HepG2 (cell line): ENCODE data around the gene EFNA3. TPM values are rescaled to one million over a fixed set of nuclear protein-coding genes. Genes with fewer than 3 reads are reported as not detected.

Experiments
- ATAC-seq: fragments of 200-7000 bp; cut with Tn5 transposase; 3 replicates; pipeline ENCODE4 v1.9.1; 2020; ENCODE audit warnings: mild to moderate bottlenecking, moderate library complexity
- BruUV-seq: library from RNA; stranded (reverse); fragments of 400-500 nt; replicated peaks from 2 replicates; lab custom pipeline; 2021; lab: Mats Ljungman, UMichigan
- CTCF ChIA-PET: fragments of 300-600 bp; formaldehyde crosslinking; extraction: SDS; loops from one replicate; lab custom pipeline; 2021; ENCODE audit warnings: low total read pairs, inconsistent platforms, low intra/inter-chr PET ratio; lab: Yijun Ruan, JAX
- POLR2A ChIA-PET: fragments of 350-600 bp; sonication (Branson Sonifier 250); formaldehyde crosslinking; loops from one replicate; lab custom pipeline; 2020; ENCODE audit warnings: antibody characterized with exemption, inconsistent platforms; lab: Yijun Ruan, JAX
- DNase-seq: peaks from one replicate; pipeline ENCODE4 v3.0.0-alpha.2; 2015; ENCODE audit warnings: low spot score
- FAIRE-seq: peaks from 3 replicates; lab custom pipeline; 2011; peaks lifted over from hg19 to GRCh38; lab: Jason Lieb, UNC
- H2AFZ ChIP-seq: one replicate; pipeline ENCODE4 v1.6.1; 2011; ENCODE audit warnings: low read length, inconsistent platforms
- H3K27ac ChIP-seq: fragments of 300-600 bp; 3 replicates; pipeline ENCODE4 v1.8.0; 2011; ENCODE audit warnings: mixed run types, mild to moderate bottlenecking, mixed read lengths, low read length, inconsistent platforms; ENCODE audit not compliant: insufficient read depth; ENCODE audit errors: extremely low read length
- H3K27me3 ChIP-seq, 2 experiments: fragments of 200-600 bp in 1 of 2; 2 replicates in 1 of 2; 3 replicates in 1 of 2; pipeline versions ENCODE4 v1.6.0 to v1.8.0; 2011; ENCODE audit warnings: low read length in 2 of 2, mild to moderate bottlenecking in 2 of 2, moderate library complexity in 2 of 2, inconsistent platforms in 1 of 2; ENCODE audit not compliant: insufficient read depth in 2 of 2, control insufficient read depth in 1 of 2
- H3K36me3 ChIP-seq, 2 experiments: fragments of 200-600 bp in 1 of 2; replicated peaks in 1 of 2; 2 replicates in 1 of 2; 3 replicates in 1 of 2; pipeline versions ENCODE4 v1.5.1 to v1.8.0; 2011; ENCODE audit warnings: low read length in 2 of 2, inconsistent platforms in 1 of 2; ENCODE audit not compliant: insufficient read depth in 2 of 2, control insufficient read depth in 1 of 2
- H3K4me1 ChIP-seq: 2 replicates; pipeline ENCODE4 v1.5.1; 2012; ENCODE audit warnings: low read length, inconsistent platforms; ENCODE audit not compliant: insufficient read depth
- H3K4me2 ChIP-seq: 2 replicates; pipeline ENCODE4 v1.6.0; 2011; ENCODE audit warnings: low read depth, low read length, inconsistent platforms
- H3K4me3 ChIP-seq, 3 experiments: fragments of 200-600 bp in 1 of 3; sonication (generic), shearing (Covaris generic) in 1 of 3; replicated peaks in 1 of 3; 2 replicates each; pipeline ENCODE4 v1.5.1; 2011 to 2016; ENCODE audit warnings: low read length in 3 of 3, inconsistent platforms in 2 of 3, low read depth in 2 of 3, mild to moderate bottlenecking in 2 of 3, control low read depth in 1 of 3, mixed read lengths in 1 of 3; ENCODE audit not compliant: insufficient read depth in 1 of 3
- H3K79me2 ChIP-seq: one replicate; pipeline ENCODE4 v1.6.1; 2011; ENCODE audit warnings: low read length, inconsistent platforms; ENCODE audit not compliant: insufficient read depth
- H3K9ac ChIP-seq: 2 replicates; pipeline ENCODE4 v1.6.0; 2011; ENCODE audit warnings: mild to moderate bottlenecking, low read depth, low read length, inconsistent platforms; ENCODE audit not compliant: insufficient read depth
- H3K9me3 ChIP-seq: 2 replicates; pipeline ENCODE4 v1.5.1; 2012; ENCODE audit warnings: mild to moderate bottlenecking, low read length
- H4K20me1 ChIP-seq: 2 replicates; pipeline ENCODE4 v1.6.0; 2011; ENCODE audit warnings: inconsistent platforms, mild to moderate bottlenecking, low read length, moderate library complexity; ENCODE audit not compliant: insufficient read depth
- BRF2 ChIP-seq: sonication (generic); formaldehyde crosslinking; IDR thresholded peaks from 2 replicates; pipeline ENCODE4 v1.8.1; 2022; ENCODE audit warnings: mild to moderate bottlenecking, missing genetic modification reagents
- CEBPB ChIP-seq: IDR thresholded peaks from 2 replicates; pipeline ENCODE4 v1.6.1; 2011; ENCODE audit warnings: low read depth, low read length, improper control_type of control experiment, borderline replicate concordance
- FOXC1 ChIP-seq: sonication (generic); formaldehyde crosslinking; IDR thresholded peaks from 2 replicates; pipeline ENCODE4 v1.8.0; 2022; ENCODE audit warnings: mild to moderate bottlenecking, missing genetic modification reagents, borderline replicate concordance
- SOX13 ChIP-seq, 3 experiments: fragments of 450-650 bp in 1 of 3; sonication (generic) in 1 of 3; formaldehyde crosslinking in 1 of 3; IDR thresholded peaks in 2 of 3; conservative IDR thresholded peaks in 1 of 3; 2 replicates each; pipeline versions ENCODE4 v1.5.0 to v1.6.1; 2016 to 2020; ENCODE audit warnings: antibody characterized with exemption in 1 of 3, mild to moderate bottlenecking in 1 of 3, missing compliant biosample characterization in 1 of 3, missing genetic modification reagents in 1 of 3, moderate library complexity in 1 of 3
- SOX5 ChIP-seq: IDR thresholded peaks from 2 replicates; pipeline ENCODE4 v1.6.1; 2016; ENCODE audit warnings: borderline replicate concordance
- SOX6 ChIP-seq, 2 experiments: fragments of 450-650 bp in 1 of 2; sonication (generic) in 1 of 2; formaldehyde crosslinking in 1 of 2; IDR thresholded peaks; 2 replicates each; pipeline versions ENCODE4 v1.4.0 to v1.6.1; 2017 to 2020; ENCODE audit warnings: antibody characterized with exemption in 1 of 2, mild to moderate bottlenecking in 1 of 2, missing genetic modification reagents in 1 of 2
- ZIK1 ChIP-seq: sonication (generic); formaldehyde crosslinking; IDR thresholded peaks from 2 replicates; pipeline ENCODE4 v1.5.0; 2020; ENCODE audit warnings: mild to moderate bottlenecking, low read depth, missing genetic modification reagents, borderline replicate concordance
- ZNF234 ChIP-seq: sonication (generic); formaldehyde crosslinking; conservative IDR thresholded peaks from 2 replicates; pipeline ENCODE4 v1.5.1; 2020; ENCODE audit warnings: mild to moderate bottlenecking, missing genetic modification reagents
- ZNF333 ChIP-seq: sonication (generic); formaldehyde crosslinking; IDR thresholded peaks from 2 replicates; pipeline ENCODE4 v1.4.0; 2020; ENCODE audit warnings: mild to moderate bottlenecking, missing genetic modification reagents, borderline replicate concordance
- ZNF460 ChIP-seq: sonication (generic); formaldehyde crosslinking; IDR thresholded peaks from 2 replicates; pipeline ENCODE4 v1.5.1; 2020; ENCODE audit warnings: missing genetic modification reagents, mild to moderate bottlenecking, borderline replicate concordance
- ZNF569 ChIP-seq: sonication (generic); formaldehyde crosslinking; IDR thresholded peaks from 2 replicates; pipeline ENCODE4 v1.5.0; 2020; ENCODE audit warnings: mild to moderate bottlenecking, missing genetic modification reagents, moderate library complexity, borderline replicate concordance
- ZNF761 ChIP-seq: sonication (generic); formaldehyde crosslinking; conservative IDR thresholded peaks from 2 replicates; pipeline ENCODE4 v1.4.0; 2020; ENCODE audit warnings: mild to moderate bottlenecking, missing genetic modification reagents
- ZNF83 ChIP-seq: sonication (generic); formaldehyde crosslinking; IDR thresholded peaks from 2 replicates; pipeline ENCODE4 v1.4.0; 2020; ENCODE audit warnings: missing genetic modification reagents, mild to moderate bottlenecking, borderline replicate concordance
- ZSCAN29 ChIP-seq: sonication (generic); formaldehyde crosslinking; conservative IDR thresholded peaks from 2 replicates; pipeline ENCODE4 v1.4.0; 2020; ENCODE audit warnings: mild to moderate bottlenecking, missing genetic modification reagents
- WGBS: methylation state at CpG from one replicate; pipeline ENCODE4 v1.1.6; 2017; ENCODE audit warnings: low lambda C conversion rate; 5-methylcytosine and 5-hydroxymethylcytosine counted together
- in situ Hi-C: cut with HindIII; loops from 2 replicates; pipeline ENCODE4 v1.10.0; 2017; ENCODE audit warnings: low pct_unique_long_range_greater_than_20kb; ENCODE audit not compliant: extremely low pct_ligation_motif_present
- intact Hi-C: fragments of 100-400 bp; cut with micrococcal nuclease; formaldehyde crosslinking; loops from one replicate; pipeline ENCODE4 v1.10.0; 2022; ENCODE audit not compliant: unreplicated experiment
- polyA plus RNA-seq, 8 experiments: library from polyadenylated mRNA; depleted of rRNA in 3 of 8; stranded (reverse) in 7 of 8; unstranded in 1 of 8; fragments of >200 nt; fragmentation: Illumina TruSeq in 4 of 8; extraction: Trizol in 4 of 8; gene quantifications; 2 replicates each; pipeline versions ENCODE4 v1.2.1 to v1.2.3, GENCODE V29; 2011 to 2016; ENCODE audit warnings: low read depth in 4 of 8, missing spikeins in 1 of 8, mixed read lengths in 1 of 8; ENCODE audit not compliant: insufficient read depth in 1 of 8
- total RNA-seq, 5 experiments: library from RNA; depleted of rRNA; stranded (reverse); fragments of >200 nt; fragmentation: Illumina TruSeq; extraction: Trizol; gene quantifications; 2 replicates each; pipeline ENCODE4 v1.2.3, GENCODE V29; 2016; ENCODE audit warnings: low read depth in 1 of 5

The EFNA3 gene
- total and polyA plus RNA-seq, 2 of the 13 experiments (the other 11 are each of a cell fraction or from before 2014, with no cell fraction given) = 1.0 to 5.7 TPM

- TF ChIP-seq SOX6 (IDR thresholded peaks at IDR 0.05) (no peak), SOX6 (CRISPR knock-in tag; IDR thresholded peaks at IDR 0.05) (no peak), BRF2 (CRISPR knock-in tag) (no peak)
Observed at GRCh38 chr1:155044812-155045657, 33.6 kb upstream of the EFNA3 start (continued).

- no peaks in the 10 kb centered on the region for H3K27me3 ChIP-seq
- H3K79me2 ChIP-seq = no peaks in the 10 kb centered on the region
- H3K9me3 ChIP-seq = no peaks in the 10 kb centered on the region
- BruUV-seq = no TSS peak
- H3K4me1 ChIP-seq = peaks cover 72% of the 10 kb centered on the region
- H3K36me3 ChIP-seq = no peaks in the 10 kb centered on the region
- H3K27ac ChIP-seq = peak overlapping the region; percentile 48
- in situ Hi-C loops = no loop called here
- H2AFZ ChIP-seq = no peak overlapping the region
- FAIRE-seq (peak; percentile 52), ATAC-seq (0 out of 3 replicates have a peak, but pooled peaks have one; percentile 8), DNase-seq (no peak)
- peak overlapping the region; percentile 11 for H3K4me2 ChIP-seq
- CTCF ChIA-PET = interaction anchor here (2.0 kb wide), 1 partner anchor 31 kb away, joined by 7 read pairs; no protein-coding TSS in a partner anchor
- no peaks in the 10 kb centered on the region for H4K20me1 ChIP-seq
- intact Hi-C loops = loop anchor here (5.0 kb wide), 2 partner anchors 34 to 141 kb away; no protein-coding TSS in a partner anchor
- no peak overlapping the region for H3K4me3 ChIP-seq
- H3K9ac ChIP-seq = no peak overlapping the region
- WGBS = 31% methylated on average over 6 of the region's 8 CpGs
- POLR2A ChIA-PET = interaction anchor here (0.7 to 1.0 kb wide), 5 partner anchors 10 to 93 kb away, joined by 3 to 4 read pairs (median 3); partner anchors contain the start of genes PBXIP1 and SHC1
- TF ChIP-seq ZNF761 (CRISPR knock-in tag) (no peak), FOXC1 (CRISPR knock-in tag) (no peak), CEBPB (peak; percentile 64; the same call in 1 of the 2 replicates), ZSCAN29 (CRISPR knock-in tag) (no peak), ZNF234 (no peak), ZNF569 (CRISPR knock-in tag) (no peak), ZNF460 (no peak), ZNF333 (no peak), ZNF83 (CRISPR knock-in tag) (no peak), SOX13 (IDR thresholded peaks at IDR 0.05) (no peak), SOX13 (CRISPR knock-in tag; conservative IDR thresholded peaks at IDR 0.05 in 1 of 2, IDR thresholded peaks at IDR 0.05 in 1 of 2) (no peak), SOX5 (CRISPR knock-in tag) (no peak; the same call in 1 of the 2 replicates), ZIK1 (CRISPR knock-in tag) (no peak)
Observed at GRCh38 chr1:155048449-155049334, 29.9 kb upstream of the EFNA3 start.
